HG02610 (cell line): Measurements from ENCODE around the gene ATP6AP1.

Source experiments
- ATAC-seq: cut with Tn5 transposase; IDR thresholded peaks from one replicate; pipeline ENCODE4 v1.9.1; 2021; ENCODE audit warnings: mild to moderate bottlenecking, moderate library complexity; ENCODE audit not compliant: unreplicated experiment

Gene ATP6AP1

GRCh38 chrX:154426916-154427770, 1.3 kb upstream of the ATP6AP1 start:
- ATAC-seq, result no peak

- ATAC-seq, result no peak
Measured at GRCh38 chrX:154429711-154430110, 1.2 kb downstream of the ATP6AP1 start.

GRCh38 chrX:154430479-154430878, 2.0 kb downstream of the ATP6AP1 start:
- no peak for ATAC-seq

- ATAC-seq, result no peak
Measured at GRCh38 chrX:154430916-154431315, 2.4 kb downstream of the ATP6AP1 start.

- no peak for ATAC-seq
Measured at GRCh38 chrX:154431341-154431740, 2.9 kb downstream of the ATP6AP1 start.

GRCh38 chrX:154432210-154432609, 3.7 kb downstream of the ATP6AP1 start:
- no peak for ATAC-seq

GRCh38 chrX:154433605-154434004, 5.1 kb downstream of the ATP6AP1 start:
- no peak for ATAC-seq

GRCh38 chrX:154434394-154435168, 6.1 kb downstream of the ATP6AP1 start:
- ATAC-seq, result no peak

GRCh38 chrX:154435171-154435733, 6.8 kb downstream of the ATP6AP1 start:
- ATAC-seq, result no peak

GRCh38 chrX:154436374-154436982, 8.0 kb downstream of the ATP6AP1 start:
- ATAC-seq, result no peak

GRCh38 chrX:154436983-154437752, 8.7 kb downstream of the ATP6AP1 start, which contains the start of gene GDI1:
GDI1 (plus strand) TSS chrX:154437154; CDS start chrX:154437255, 101 bp downstream.
- ATAC-seq, result no peak

GRCh38 chrX:154437971-154438893, 9.8 kb downstream of the ATP6AP1 start:
- ATAC-seq, result no peak

GRCh38 chrX:154439841-154440240, 11.4 kb downstream of the ATP6AP1 start:
- ATAC-seq, result no peak

- ATAC-seq, result no peak
Measured at GRCh38 chrX:154440623-154441357, 12.3 kb downstream of the ATP6AP1 start.

- no peak for ATAC-seq
Measured at GRCh38 chrX:154441564-154441963, 13.1 kb downstream of the ATP6AP1 start.

- no peak for ATAC-seq
Measured at GRCh38 chrX:154441984-154442707, 13.7 kb downstream of the ATP6AP1 start.

- no peak for ATAC-seq
Measured at GRCh38 chrX:154443479-154443910, 15.0 kb downstream of the ATP6AP1 start.
